Fibroblast of lung (primary cell): ENCODE results near the gene GPC6.

ENCODE experiments used
- EZH2 ChIP-seq: IDR thresholded peaks from 2 replicates; pipeline ENCODE4 v1.5.1; 2012; ENCODE audit warnings: low read length, control low read depth, mild to moderate bottlenecking; ENCODE audit errors: missing control alignments
- TF ChIP-seq, protein P1 (sequence below), 2 donors: IDR thresholded peaks in 1 of 2; conservative IDR thresholded peaks in 1 of 2; 1 replicate in 1 of 2; 2 replicates in 1 of 2; pipeline ENCODE4 v1.5.1; 2011 to 2012; ENCODE audit warnings: low read length in 2 of 2, control low read depth in 1 of 2, inconsistent platforms in 1 of 2, low read depth in 1 of 2, mild to moderate bottlenecking in 1 of 2

DNA sequence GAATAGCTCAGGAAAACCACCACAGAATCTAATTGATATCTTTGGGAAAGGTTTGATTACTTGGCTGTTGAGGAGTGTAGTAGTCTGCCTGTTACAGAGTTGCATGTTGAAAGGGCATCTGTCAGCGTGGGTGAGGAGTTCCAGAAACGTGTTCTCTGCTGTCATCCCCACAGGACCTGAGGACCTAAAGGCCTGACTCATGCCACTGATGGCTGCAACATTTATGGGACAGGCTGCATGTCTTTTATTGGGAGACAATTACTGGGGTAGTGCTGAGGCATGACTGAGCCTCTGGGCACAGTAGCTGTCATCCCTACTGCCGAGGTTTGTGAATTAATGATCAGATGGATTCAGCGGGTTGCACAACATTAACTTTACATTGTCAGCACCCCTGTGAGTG is 525.9 kb downstream of the GPC6 start:
- TF ChIP-seq, protein P1, sequence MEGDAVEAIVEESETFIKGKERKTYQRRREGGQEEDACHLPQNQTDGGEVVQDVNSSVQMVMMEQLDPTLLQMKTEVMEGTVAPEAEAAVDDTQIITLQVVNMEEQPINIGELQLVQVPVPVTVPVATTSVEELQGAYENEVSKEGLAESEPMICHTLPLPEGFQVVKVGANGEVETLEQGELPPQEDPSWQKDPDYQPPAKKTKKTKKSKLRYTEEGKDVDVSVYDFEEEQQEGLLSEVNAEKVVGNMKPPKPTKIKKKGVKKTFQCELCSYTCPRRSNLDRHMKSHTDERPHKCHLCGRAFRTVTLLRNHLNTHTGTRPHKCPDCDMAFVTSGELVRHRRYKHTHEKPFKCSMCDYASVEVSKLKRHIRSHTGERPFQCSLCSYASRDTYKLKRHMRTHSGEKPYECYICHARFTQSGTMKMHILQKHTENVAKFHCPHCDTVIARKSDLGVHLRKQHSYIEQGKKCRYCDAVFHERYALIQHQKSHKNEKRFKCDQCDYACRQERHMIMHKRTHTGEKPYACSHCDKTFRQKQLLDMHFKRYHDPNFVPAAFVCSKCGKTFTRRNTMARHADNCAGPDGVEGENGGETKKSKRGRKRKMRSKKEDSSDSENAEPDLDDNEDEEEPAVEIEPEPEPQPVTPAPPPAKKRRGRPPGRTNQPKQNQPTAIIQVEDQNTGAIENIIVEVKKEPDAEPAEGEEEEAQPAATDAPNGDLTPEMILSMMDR (conservative IDR thresholded peaks at IDR 0.05 in 1 of 2, IDR thresholded peaks at IDR 0.05 in 1 of 2; ENCODE audit: low read depth in 1 of 2, low read length in 2 of 2), result no peak
- no peak for TF ChIP-seq EZH2
